Osteoblast (primary cell): ENCODE results near the gene DENND1A. TPM values are rescaled to one million over a fixed set of nuclear protein-coding genes. Genes with fewer than 3 reads are reported as not detected.

Experiments used
- DNase-seq: peaks from one replicate; pipeline ENCODE4 v3.0.0; 2011; ENCODE audit warnings: low spot score, mixed read lengths; ENCODE audit not compliant: insufficient read length; ENCODE audit errors: missing footprints
- H2AFZ ChIP-seq: 2 replicates; pipeline ENCODE4 v1.6.0; 2011; ENCODE audit warnings: mild to moderate bottlenecking, low read length
- H3K27ac ChIP-seq: 2 replicates; pipeline ENCODE4 v1.5.1; 2011; ENCODE audit warnings: mild to moderate bottlenecking, low read depth, low read length, moderate library complexity
- H3K27me3 ChIP-seq: 2 replicates; pipeline ENCODE4 v1.6.0; 2012; ENCODE audit warnings: mild to moderate bottlenecking, control low read depth, inconsistent platforms, low read length, moderate library complexity; ENCODE audit not compliant: insufficient read depth
- H3K36me3 ChIP-seq: 2 replicates; pipeline ENCODE4 v1.5.1; 2011; ENCODE audit warnings: mild to moderate bottlenecking, low read length, control low read depth, moderate library complexity; ENCODE audit not compliant: insufficient read depth
- H3K4me1 ChIP-seq: 2 replicates; pipeline ENCODE4 v1.5.1; 2011; ENCODE audit warnings: mild to moderate bottlenecking, low read length, control low read depth, moderate library complexity; ENCODE audit not compliant: insufficient read depth
- H3K4me2 ChIP-seq: 2 replicates; pipeline ENCODE4 v1.6.0; 2011; ENCODE audit warnings: mild to moderate bottlenecking, low read length; ENCODE audit not compliant: insufficient read depth
- H3K4me3 ChIP-seq: fragments of 200-600 bp; sonication (generic); 3 replicates; pipeline ENCODE4 v1.5.1; 2012; ENCODE audit warnings: mild to moderate bottlenecking, low read length, inconsistent platforms; ENCODE audit not compliant: insufficient read depth
- H3K79me2 ChIP-seq: 2 replicates; pipeline ENCODE4 v1.6.0; 2012; ENCODE audit warnings: mild to moderate bottlenecking, low read length, control low read depth, inconsistent platforms; ENCODE audit not compliant: insufficient read depth
- H3K9me3 ChIP-seq: 2 replicates; pipeline ENCODE4 v1.5.1; 2011; ENCODE audit warnings: low read depth, low read length, control low read depth
- H4K20me1 ChIP-seq: 2 replicates; pipeline ENCODE4 v1.6.0; 2012; ENCODE audit warnings: mild to moderate bottlenecking, low read length, control low read depth; ENCODE audit not compliant: insufficient read depth
- total RNA-seq: library from RNA; depleted of rRNA; stranded (reverse); fragments of >200 nt; gene quantifications from 2 replicates; pipeline ENCODE4 v1.2.3, GENCODE V29; 2012
- TF ChIP-seq, protein P1 (sequence below): IDR thresholded peaks from 2 replicates; pipeline ENCODE4 v1.5.1; 2011; ENCODE audit warnings: mild to moderate bottlenecking, low read depth, low read length, moderate library complexity; ENCODE audit errors: extremely low read depth

The DENND1A gene
- total RNA-seq, 1 donor, result 14.1 TPM

DNA sequence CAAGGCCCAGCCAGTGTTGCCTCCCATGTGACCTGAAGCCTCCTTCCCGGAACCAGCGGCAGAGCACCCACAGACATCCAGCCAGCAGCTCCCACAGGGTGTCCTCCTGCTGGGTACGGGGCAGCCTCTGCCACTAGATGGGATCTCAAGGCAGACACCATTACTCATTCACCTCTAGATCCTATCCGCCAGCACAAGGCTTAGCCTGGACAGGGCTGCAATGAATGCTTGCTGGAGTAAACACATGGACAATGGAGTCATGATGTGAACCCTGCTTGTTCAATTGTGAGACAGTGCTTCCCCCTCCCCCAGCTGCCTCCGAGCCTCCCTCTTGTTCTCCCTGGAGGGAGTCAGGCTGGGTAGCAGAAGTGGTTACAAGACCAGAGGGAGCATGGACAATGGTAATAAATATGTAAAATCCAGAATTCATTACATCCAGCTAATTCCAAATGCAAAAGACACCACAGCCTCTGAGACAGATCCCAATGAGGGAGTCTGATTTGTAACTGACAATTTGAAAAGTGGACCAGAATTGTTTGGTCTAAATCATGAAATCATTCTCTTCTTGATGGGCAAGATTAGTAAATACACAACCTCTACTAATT, 441.9 kb downstream of the DENND1A start:
- H3K36me3 ChIP-seq, result no peaks in the 10 kb centered on the region
- no peaks in the 10 kb centered on the region for H3K27me3 ChIP-seq
- H3K27ac ChIP-seq, result no peak overlapping the region
- no peak overlapping the region for H2AFZ ChIP-seq
- peaks cover 15% of the 10 kb centered on the region for H4K20me1 ChIP-seq
- H3K4me1 ChIP-seq, result no peaks in the 10 kb centered on the region
- TF ChIP-seq, protein P1, sequence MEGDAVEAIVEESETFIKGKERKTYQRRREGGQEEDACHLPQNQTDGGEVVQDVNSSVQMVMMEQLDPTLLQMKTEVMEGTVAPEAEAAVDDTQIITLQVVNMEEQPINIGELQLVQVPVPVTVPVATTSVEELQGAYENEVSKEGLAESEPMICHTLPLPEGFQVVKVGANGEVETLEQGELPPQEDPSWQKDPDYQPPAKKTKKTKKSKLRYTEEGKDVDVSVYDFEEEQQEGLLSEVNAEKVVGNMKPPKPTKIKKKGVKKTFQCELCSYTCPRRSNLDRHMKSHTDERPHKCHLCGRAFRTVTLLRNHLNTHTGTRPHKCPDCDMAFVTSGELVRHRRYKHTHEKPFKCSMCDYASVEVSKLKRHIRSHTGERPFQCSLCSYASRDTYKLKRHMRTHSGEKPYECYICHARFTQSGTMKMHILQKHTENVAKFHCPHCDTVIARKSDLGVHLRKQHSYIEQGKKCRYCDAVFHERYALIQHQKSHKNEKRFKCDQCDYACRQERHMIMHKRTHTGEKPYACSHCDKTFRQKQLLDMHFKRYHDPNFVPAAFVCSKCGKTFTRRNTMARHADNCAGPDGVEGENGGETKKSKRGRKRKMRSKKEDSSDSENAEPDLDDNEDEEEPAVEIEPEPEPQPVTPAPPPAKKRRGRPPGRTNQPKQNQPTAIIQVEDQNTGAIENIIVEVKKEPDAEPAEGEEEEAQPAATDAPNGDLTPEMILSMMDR, result no peak
- DNase-seq, result no peak
- H3K4me3 ChIP-seq, result no peak overlapping the region
- no peaks in the 10 kb centered on the region for H3K9me3 ChIP-seq
- H3K4me2 ChIP-seq, result no peak overlapping the region
- no peaks in the 10 kb centered on the region for H3K79me2 ChIP-seq

DNA sequence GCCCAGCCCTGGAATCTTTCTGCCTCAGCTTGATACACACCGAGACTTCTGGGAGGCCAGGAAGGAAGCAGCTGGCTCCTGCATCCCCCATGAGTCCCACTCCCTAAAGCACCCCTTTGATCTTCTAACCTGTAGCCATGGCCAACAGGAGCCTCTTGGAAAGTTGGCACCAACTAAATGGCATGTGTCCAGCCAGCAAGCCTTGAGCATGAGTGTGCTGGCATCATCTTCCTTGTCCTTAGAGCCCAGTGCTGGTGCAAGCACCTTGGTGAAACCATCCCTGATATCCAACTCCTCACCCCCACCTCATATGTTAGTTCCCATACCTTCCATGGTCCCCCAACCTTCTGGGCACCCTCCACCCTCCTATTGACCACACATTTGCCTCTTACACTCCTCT, 443.5 kb downstream of the DENND1A start:
- Histone ChIP-seq H3K27me3 (no peaks in the 10 kb centered on the region), H3K79me2 (no peaks in the 10 kb centered on the region), H3K27ac (no peak overlapping the region), H3K9me3 (no peaks in the 10 kb centered on the region), H3K4me1 (no peaks in the 10 kb centered on the region), H4K20me1 (peaks cover 8% of the 10 kb centered on the region), H3K36me3 (no peaks in the 10 kb centered on the region), H2AFZ (no peak overlapping the region), H3K4me2 (no peak overlapping the region), H3K4me3 (no peak overlapping the region)
- TF ChIP-seq, protein P1, result no peak
- no peak for DNase-seq

DNA sequence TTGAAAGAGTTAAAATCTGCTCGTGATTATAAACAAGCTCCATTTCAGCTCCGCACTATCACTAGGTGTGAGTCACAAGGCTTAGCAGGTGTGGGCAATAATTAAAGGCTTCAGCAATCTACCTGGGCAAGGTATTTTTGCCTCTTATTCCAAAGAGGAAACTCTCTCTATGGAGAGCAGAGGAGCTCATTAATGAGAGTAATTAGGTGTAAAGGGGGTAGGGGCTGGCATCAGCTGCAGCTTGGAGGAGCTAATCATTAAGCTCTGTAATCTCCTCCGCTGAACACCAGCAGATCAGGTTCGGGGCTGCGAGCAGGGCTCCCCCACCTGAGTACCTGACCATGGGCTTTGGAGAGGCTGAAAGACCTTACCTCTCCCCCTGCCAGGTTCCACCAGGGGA, 444.7 kb downstream of the DENND1A start:
- H4K20me1 ChIP-seq, result peaks cover 8% of the 10 kb centered on the region
- no peak overlapping the region for H2AFZ ChIP-seq
- no peaks in the 10 kb centered on the region for H3K4me1 ChIP-seq
- H3K4me2 ChIP-seq, result no peak overlapping the region
- TF ChIP-seq, protein P1, result no peak
- H3K79me2 ChIP-seq, result no peaks in the 10 kb centered on the region
- no peaks in the 10 kb centered on the region for H3K36me3 ChIP-seq
- H3K9me3 ChIP-seq, result no peaks in the 10 kb centered on the region
- H3K27me3 ChIP-seq, result no peaks in the 10 kb centered on the region
- no peak for DNase-seq
- no peak overlapping the region for H3K4me3 ChIP-seq
- no peak overlapping the region for H3K27ac ChIP-seq

DNA sequence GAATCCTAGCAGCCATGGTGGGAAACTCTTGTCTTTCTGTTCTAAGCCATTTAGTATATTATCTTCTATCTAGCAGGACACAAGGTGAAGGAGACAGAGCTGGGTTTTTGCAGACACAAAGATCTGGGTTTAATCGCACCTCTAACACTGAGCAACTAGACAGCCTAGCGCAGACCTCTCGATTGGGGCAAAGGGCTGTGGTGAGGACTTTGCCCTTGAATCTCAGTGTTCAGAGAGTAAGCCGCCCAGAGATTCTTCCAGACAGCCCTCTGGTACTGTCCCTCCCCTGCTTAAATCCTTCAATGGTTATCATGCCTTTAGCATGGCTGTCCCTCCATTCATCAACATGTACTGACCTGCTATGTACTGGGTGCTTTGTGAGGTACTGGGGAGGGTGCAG, 445.8 kb downstream of the DENND1A start:
- Histone ChIP-seq H3K27me3 (no peaks in the 10 kb centered on the region), H3K4me1 (no peaks in the 10 kb centered on the region), H3K4me3 (no peak overlapping the region), H3K4me2 (no peak overlapping the region), H3K27ac (no peak overlapping the region), H3K9me3 (no peaks in the 10 kb centered on the region), H3K36me3 (no peaks in the 10 kb centered on the region), H2AFZ (no peak overlapping the region), H4K20me1 (peaks cover 8% of the 10 kb centered on the region), H3K79me2 (no peaks in the 10 kb centered on the region)
- no peak for DNase-seq
- TF ChIP-seq, protein P1, result no peak
